ENCODE data around the gene AFF2.

Gene AFF2

DNA sequence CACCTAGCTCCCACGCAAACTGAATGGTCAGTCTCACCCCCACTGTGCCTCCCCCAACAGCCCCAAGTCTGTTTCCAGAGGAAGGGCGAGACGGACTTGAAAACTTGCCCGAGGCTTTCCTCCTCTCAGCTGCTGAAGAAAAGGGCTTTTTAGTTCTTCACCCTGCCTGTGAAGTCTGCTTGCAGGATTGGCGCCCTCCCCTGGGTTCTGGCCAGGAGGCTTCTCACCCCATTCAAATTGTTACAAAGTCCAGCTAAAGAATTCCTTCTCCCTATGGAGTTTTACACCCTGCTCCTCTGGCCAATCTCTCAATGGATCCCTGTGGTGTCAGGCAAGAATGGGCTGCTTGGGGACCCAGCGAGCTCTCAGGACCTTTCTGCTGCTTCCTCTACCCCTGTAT is 241.0 kb downstream of the AFF2 start:
- DNase-seq (ENCODE audit: low read depth), result no peak

DNA sequence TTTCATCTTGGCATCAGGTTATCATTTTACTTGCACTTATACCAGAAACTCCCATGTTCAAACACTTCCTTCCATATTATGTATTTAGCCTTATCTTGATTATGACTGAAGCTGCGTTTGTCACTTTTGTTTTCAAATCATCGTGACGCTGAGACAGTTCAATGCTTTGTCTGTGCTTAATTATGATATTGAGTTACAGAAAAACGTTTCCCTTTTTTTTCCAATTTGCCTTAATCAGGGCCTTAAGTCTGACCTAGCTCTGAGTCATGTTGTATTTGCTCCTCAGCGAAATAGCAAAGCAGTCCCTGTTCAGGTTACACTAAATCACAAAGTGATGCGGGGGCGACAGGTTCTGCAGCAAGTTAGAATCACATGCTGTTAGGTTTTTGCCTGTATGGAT is 254.7 kb downstream of the AFF2 start:
- no peak for DNase-seq (ENCODE audit: low read depth)

DNA sequence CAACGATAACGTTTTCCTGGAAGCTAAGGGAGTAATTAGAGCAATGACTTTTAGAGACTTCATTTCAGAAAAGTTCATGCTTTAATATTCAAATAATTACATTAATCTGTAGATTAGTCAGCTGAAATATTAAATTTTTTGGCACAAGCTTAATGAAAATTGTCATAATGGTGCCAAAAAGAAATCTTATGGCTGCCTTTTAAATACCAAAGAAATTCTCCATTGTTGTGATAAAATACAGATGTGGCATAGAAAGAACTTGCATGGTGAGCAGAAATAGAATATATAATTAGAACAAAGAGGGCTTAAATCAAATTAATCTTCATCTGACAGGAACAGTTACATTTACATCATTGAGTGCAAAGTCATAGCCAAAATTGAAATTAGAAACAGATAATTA is 263.5 kb downstream of the AFF2 start:
- no peak for DNase-seq (ENCODE audit: low read depth)

- no peak for DNase-seq (ENCODE audit: low read depth)
These were observed 267.9 kb downstream of the AFF2 start for GRCh38 chrX:148768296-148768695.

DNA sequence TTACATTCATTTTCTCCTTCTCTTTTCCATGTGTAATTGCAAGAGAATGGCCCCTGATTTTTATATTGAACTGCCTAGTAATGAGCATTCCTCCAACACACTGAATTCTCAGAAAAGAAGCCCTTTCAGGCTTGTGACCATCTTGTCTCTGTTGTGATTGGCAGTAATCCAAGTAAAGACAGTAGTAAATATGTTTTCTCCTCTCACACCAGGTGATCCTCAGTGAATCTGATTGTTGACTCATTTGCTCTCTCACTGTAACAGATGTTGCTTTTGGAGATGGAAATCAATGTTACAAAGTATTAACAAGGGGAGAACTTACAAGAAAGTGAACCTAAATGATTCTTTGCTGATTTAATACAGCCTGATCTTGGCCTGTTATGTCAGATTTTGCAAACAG is 271.0 kb downstream of the AFF2 start:
- no peak for DNase-seq (ENCODE audit: low read depth)

DNA sequence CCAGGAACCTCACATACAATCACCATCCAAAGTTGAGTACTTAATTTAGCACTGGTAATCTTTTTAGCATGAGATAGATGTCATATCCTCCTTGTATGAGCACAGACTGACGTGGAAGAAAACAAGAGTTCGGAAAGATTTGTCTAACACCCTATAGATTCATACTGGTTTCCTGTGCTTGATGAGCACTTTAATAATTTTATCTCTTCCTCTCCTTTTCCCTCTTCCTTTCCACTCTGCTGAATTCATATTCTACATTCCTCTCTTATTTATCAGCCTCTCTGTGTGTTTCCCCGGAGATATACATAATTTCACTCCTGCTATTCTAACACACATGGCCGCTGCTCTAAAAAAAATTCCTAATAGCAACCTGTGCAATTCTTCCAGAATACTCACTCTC is 273.9 kb downstream of the AFF2 start:
- DNase-seq (ENCODE audit: low read depth), result no peak

GRCh38 chrX:148784137-148784536 is 283.7 kb downstream of the AFF2 start:
- DNase-seq (ENCODE audit: low read depth), result no peak

- DNase-seq (ENCODE audit: low read depth), result no peak
These were observed 284.4 kb downstream of the AFF2 start for GRCh38 chrX:148784856-148785255.

- no peak for DNase-seq (ENCODE audit: low read depth)
These were observed 284.8 kb downstream of the AFF2 start for GRCh38 chrX:148785256-148785655.

- no peak for DNase-seq (ENCODE audit: low read depth)
These were observed 288.0 kb downstream of the AFF2 start for GRCh38 chrX:148788449-148788848.

GRCh38 chrX:148794350-148794749 is 293.9 kb downstream of the AFF2 start:
- DNase-seq (ENCODE audit: low read depth), result no peak

GRCh38 chrX:148804579-148805355 is 304.4 kb downstream of the AFF2 start:
- no peak for DNase-seq (ENCODE audit: low read depth)

GRCh38 chrX:148806145-148806870 is 305.9 kb downstream of the AFF2 start:
- DNase-seq (ENCODE audit: low read depth), result no peak

DNA sequence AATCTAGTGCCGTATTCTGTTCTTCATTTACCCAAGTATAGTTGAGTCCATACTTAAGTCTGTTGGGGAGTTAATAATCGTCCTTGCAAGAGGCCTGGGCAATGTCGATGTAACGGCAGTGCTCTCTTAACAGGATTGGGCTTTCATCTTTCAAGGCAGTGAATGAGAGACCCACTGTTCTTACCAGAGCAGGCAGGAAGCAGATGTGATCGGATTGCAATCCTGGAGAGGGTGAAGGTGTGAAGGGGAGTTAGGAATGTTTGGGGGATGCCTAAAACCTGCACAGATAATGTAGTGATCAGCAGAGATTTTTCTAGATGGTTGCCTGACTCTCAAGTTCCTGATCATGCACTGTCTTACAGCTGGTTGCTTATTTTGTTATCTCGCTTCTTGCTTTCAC is 308.4 kb downstream of the AFF2 start:
- DNase-seq (ENCODE audit: low read depth), result no peak

DNA sequence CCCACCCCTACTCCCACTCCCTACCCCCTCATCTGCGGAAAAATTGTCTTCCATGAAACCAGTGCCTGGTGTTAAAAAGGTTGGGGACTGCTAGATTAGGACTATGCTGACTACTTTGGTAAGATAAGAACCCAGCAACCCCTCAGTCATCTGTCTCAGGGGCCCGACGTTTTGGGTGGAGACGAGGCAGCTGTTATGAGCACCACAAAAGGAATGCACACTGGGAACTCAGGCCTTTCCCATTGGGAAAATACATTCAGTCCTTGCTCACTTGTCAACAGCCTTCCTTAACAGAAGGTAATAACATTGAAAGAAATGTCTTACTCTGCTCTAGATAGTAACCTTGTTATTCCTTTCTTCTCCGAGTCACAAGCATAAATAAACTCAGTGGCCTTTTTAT is 310.8 kb downstream of the AFF2 start:
- no peak for DNase-seq (ENCODE audit: low read depth)

- DNase-seq (ENCODE audit: low read depth), result no peak
These were observed 313.0 kb downstream of the AFF2 start for GRCh38 chrX:148813422-148813821.

- DNase-seq (ENCODE audit: low read depth), result no peak
These were observed 313.6 kb downstream of the AFF2 start for GRCh38 chrX:148813967-148814366.

DNA sequence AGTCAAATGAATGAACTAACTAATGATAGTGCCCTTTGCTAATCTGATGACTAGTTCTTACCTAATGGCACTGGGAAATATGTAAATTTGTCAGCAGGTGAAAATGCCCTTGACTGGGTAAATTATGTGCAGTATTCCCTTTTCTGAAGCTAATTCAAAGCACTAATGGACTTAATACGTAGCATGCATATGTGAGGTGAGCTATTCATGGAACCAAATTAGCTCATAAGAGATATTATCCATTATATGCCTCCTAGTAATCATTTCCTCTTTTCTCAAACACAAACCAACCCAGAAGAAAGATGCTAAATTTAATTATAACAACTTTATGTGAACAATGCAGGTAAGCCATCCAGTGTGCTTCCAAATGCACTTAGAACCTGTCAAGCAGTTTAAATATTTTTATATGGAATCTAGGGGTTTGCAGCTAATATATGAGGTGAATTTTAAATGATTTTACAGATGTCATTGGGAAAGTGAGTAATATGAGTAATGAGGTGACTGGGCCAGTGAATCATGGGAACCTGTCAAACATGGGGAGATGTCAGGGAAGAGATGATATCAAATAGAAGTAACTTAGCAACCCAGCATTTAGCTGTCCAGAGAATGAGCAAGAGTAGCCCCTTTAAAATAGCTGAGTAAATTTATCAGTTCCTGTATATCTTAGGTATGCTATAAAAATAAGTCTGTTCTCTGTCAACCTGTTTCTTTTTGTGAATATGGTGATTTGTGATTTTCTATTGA is 315.0 kb downstream of the AFF2 start:
- DNase-seq (ENCODE audit: low read depth), result no peak

DNA sequence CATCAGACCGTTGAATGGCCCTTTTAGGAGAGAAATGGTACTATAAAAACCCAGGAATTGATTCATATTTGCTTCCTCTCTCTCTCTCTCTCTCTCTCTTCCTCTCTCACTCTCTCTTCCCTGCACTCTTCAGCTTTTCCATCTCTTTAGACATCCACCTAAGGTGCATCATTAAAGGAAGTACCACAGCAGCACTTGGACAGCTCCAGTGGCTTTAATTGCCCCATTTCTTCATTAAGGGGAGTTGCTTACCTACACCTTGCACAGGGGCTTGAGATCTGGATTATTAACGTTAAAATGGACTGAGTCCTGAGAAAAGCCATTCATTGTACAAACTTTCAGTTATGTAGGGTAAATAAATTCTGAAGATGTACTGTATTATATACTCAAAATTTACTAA is 323.6 kb downstream of the AFF2 start:
- no peak for DNase-seq (ENCODE audit: low read depth)

DNA sequence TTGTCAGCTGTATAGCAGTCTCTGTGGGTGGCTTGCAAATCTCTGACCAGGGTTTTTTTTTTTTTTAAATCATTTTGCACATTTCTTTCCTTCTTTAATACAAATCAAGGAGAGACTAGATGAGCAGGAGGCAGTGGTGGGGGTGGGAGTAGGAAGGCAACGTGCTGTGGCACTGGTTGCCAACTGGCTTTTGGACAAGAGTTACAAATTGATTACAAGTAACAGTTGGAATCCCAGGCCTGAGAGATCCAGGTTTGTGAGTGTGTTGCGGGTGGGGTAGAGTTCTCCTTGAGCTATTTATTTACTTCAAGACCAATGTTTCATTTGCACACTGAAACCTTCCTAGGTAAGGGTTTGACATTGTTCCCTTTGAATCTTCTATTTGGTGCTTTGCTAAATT is 325.3 kb downstream of the AFF2 start:
- DNase-seq (ENCODE audit: low read depth), result no peak

DNA sequence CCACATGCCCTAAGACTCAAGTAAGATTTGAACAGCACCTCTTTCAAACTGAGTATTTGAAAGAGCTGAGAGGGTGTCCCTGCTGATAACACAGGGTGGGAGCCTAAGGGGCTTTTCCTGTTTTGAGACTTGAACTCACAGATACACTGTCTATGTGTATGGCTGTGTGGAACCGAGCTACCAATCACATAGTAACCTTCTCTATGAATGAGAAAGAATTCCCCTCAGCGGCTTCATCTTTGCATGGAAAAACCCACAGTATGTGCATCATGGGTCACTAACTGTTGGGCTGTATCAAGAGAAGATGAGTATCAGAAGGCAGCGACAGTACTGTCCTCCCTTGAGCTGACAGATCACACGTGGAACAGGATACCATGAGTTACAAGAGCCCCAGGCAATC is 336.3 kb downstream of the AFF2 start:
- no peak for DNase-seq (ENCODE audit: low read depth)

DNA sequence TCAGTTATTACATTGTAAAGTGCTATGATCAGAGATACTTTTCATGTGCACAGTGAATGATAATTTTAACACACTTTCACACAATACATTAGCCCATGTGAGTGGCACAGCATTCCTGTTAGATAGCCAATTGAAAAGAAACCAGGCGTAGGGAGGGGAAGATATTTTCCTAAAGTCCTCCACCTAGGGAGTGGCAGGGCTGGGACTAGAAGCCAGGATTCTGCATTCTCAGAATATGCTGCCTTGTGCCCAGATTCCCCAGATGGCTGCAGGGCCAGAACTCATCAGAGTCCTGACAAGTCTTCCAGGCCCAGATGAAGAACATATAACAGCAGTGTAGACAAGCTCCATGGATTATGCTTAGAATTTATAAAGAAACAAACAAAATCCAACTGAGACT is 350.2 kb downstream of the AFF2 start:
- DNase-seq (ENCODE audit: low read depth), result no peak

GRCh38 chrX:148854306-148854705 is 353.9 kb downstream of the AFF2 start:
- no peak for DNase-seq (ENCODE audit: low read depth)
